Upper lobe of left lung (tissue), 6 donors: ENCODE results near the gene USP32. TPM values are rescaled to one million over a fixed set of nuclear protein-coding genes. Genes with fewer than 3 reads are reported as not detected.
"Not testable (repeated sequence)": the region's sequence is repeated elsewhere in the genome, so short reads cannot be mapped to it uniquely, and the experiment has no call there.

Experiments
- ATAC-seq, 2 donors: fragments of 200-7000 bp; cut with Tn5 transposase; one replicate each; pipeline ENCODE4 v1.9.1; 2022; ENCODE audit warnings: mild to moderate bottlenecking in 2 of 2, moderate library complexity in 2 of 2; ENCODE audit not compliant: low FRiP score in 2 of 2
- DNase-seq, 2 donors: peaks; one replicate each; pipeline ENCODE4 v3.0.0-alpha.2; 2019 to 2020
- H3K27ac ChIP-seq, 4 donors: fragments of 200-600 bp; sonication (generic); one replicate each; pipeline ENCODE4 v1.5.1; 2016 to 2019
- H3K27me3 ChIP-seq, 4 donors: fragments of 200-600 bp; sonication (generic); one replicate each; pipeline ENCODE4 v1.5.1; 2017 to 2019
- H3K36me3 ChIP-seq, 4 donors: fragments of 200-600 bp; sonication (generic); one replicate each; pipeline ENCODE4 v1.5.1; 2016 to 2019
- H3K4me1 ChIP-seq, 4 donors: fragments of 200-600 bp; sonication (generic); one replicate each; pipeline ENCODE4 v1.5.1; 2018 to 2019
- H3K4me3 ChIP-seq, 4 donors: fragments of 200-600 bp; sonication (generic); one replicate each; pipeline ENCODE4 v1.5.1; 2017 to 2019; ENCODE audit warnings: mild to moderate bottlenecking in 2 of 4, moderate library complexity in 1 of 4
- H3K9me3 ChIP-seq, 4 donors: fragments of 200-600 bp; sonication (generic); one replicate each; pipeline ENCODE4 v1.5.1; 2018 to 2019
- CTCF ChIP-seq, 6 experiments: fragments of 450-650 bp in 4 of 6; fragments of 200-600 bp in 2 of 6; sonication (generic) in 2 of 6; IDR thresholded peaks; one replicate each; pipeline ENCODE4 v1.5.1; 2016 to 2019; ENCODE audit warnings: antibody characterized with exemption in 6 of 6
- EP300 ChIP-seq, 4 donors: sonication (generic); formaldehyde crosslinking; IDR thresholded peaks; one replicate each; pipeline ENCODE4 v1.5.1; 2017; ENCODE audit warnings: antibody characterized with exemption in 4 of 4, control low read depth in 2 of 4
- POLR2A ChIP-seq, 4 donors: fragments of 450-650 bp; IDR thresholded peaks; one replicate each; pipeline ENCODE4 v1.5.1; 2016 to 2017; ENCODE audit warnings: antibody characterized with exemption in 4 of 4, mild to moderate bottlenecking in 2 of 4
- POLR2AphosphoS5 ChIP-seq, 2 donors: sonication (generic); formaldehyde crosslinking; IDR thresholded peaks; one replicate each; pipeline ENCODE4 v1.5.1; 2017; ENCODE audit warnings: antibody characterized with exemption in 2 of 2
- WGBS, 2 donors: methylation state at CpG; one replicate each; pipeline ENCODE4 v1.1.5; 2017 to 2018; 5-methylcytosine and 5-hydroxymethylcytosine counted together
- total RNA-seq, 6 donors: library from RNA; depleted of rRNA in 4 of 6; stranded (reverse); fragments of >200 nt in 4 of 6; gene quantifications; one replicate each; pipeline versions ENCODE4 v1.1.0 to v1.2.1, GENCODE V29; 2016 to 2021
- donor health status: DM: no; HTN: no; CAD: no; lungs with moderate emphysema.
- donor health status: DM: no; HTN: yes; CAD: no; lungs with severe emphysema.

USP32 gene
- total RNA-seq, 6 donors from 2014 or later: 69.5 to 115 (median 86.3) TPM

GRCh38 chr17:60423865-60424264 lies 31.9 kb upstream of the USP32 start:
- Histone ChIP-seq H3K27ac (no peak overlapping the region), H3K4me3 (no peak overlapping the region), H3K27me3 (no peaks in the 10 kb centered on the region), H3K4me1 (peaks cover 0 to 9% (median 4%) of the 10 kb centered on the region in 4 donors), H3K36me3 (no peaks in the 10 kb centered on the region), H3K9me3 (no peaks in the 10 kb centered on the region)
- ATAC-seq: no peak
- no peak for DNase-seq
- no peak for TF ChIP-seq POLR2A (IDR thresholded peaks at IDR 0.05)
- no peak for TF ChIP-seq EP300 (IDR thresholded peaks at IDR 0.05)
- no peak for TF ChIP-seq CTCF (IDR thresholded peaks at IDR 0.05)
- TF ChIP-seq POLR2AphosphoS5 (IDR thresholded peaks at IDR 0.05): no peak
- WGBS, 2 donors: 77 to 83% methylated on average over 3 of the region's 3 CpGs

- H3K4me1 ChIP-seq: peaks cover 0 to 9% (median 4%) of the 10 kb centered on the region in 4 donors
- 74 to 82% methylated on average over 13 to 18 of the region's 18 CpGs for WGBS, 2 donors
- peak in 1 of 2 donors; percentile 38 for DNase-seq
- H3K36me3 ChIP-seq: no peaks in the 10 kb centered on the region
- TF ChIP-seq EP300 (IDR thresholded peaks at IDR 0.05): no peak
- no peak for TF ChIP-seq POLR2A (IDR thresholded peaks at IDR 0.05)
- no peak for TF ChIP-seq CTCF (IDR thresholded peaks at IDR 0.05)
- no peak for TF ChIP-seq POLR2AphosphoS5 (IDR thresholded peaks at IDR 0.05)
- no peaks in the 10 kb centered on the region for H3K9me3 ChIP-seq
- H3K4me3 ChIP-seq: peak within 1 kb of the TSS; percentile 41 to 53 (median 50)
- H3K27me3 ChIP-seq: no peaks in the 10 kb centered on the region
- H3K27ac ChIP-seq: peak within 1 kb of the TSS; percentile 26 to 76 (median 67)
- peak; percentile 7 to 37 for ATAC-seq
Observed at GRCh38 chr17:60422162-60422665, 30.3 kb upstream of the USP32 start, which contains the start of gene CHCT1. Gene CHCT1, plus strand, starts transcription at chr17:60422489. Its CDS starts 104 bp downstream, at chr17:60422593.

- Histone ChIP-seq H3K27me3 (no peaks in the 10 kb centered on the region), H3K4me3 (peak overlapping the region; percentile 41 to 53 (median 50)), H3K27ac (peak overlapping the region; percentile 26 to 76 (median 67)), H3K9me3 (no peaks in the 10 kb centered on the region), H3K36me3 (no peaks in the 10 kb centered on the region), H3K4me1 (peaks cover 0 to 9% (median 4%) of the 10 kb centered on the region in 4 donors)
- 6% methylated on average over 11 to 51 of the region's 66 CpGs for WGBS, 2 donors
- TF ChIP-seq CTCF (IDR thresholded peaks at IDR 0.05) (peak; percentile 96 to 99 (median 97)), POLR2AphosphoS5 (IDR thresholded peaks at IDR 0.05) (peak in 1 of 2 donors; percentile 10), EP300 (IDR thresholded peaks at IDR 0.05) (no peak)
- DNase-seq (peak; percentile 76 to 94), ATAC-seq (peak; percentile 92 to 97)
Observed at GRCh38 chr17:60421273-60422161, 29.6 kb upstream of the USP32 start.

GRCh38 chr17:60419875-60420274 lies 27.9 kb upstream of the USP32 start:
- not testable (repeated sequence) for H3K4me1 ChIP-seq, H3K36me3 ChIP-seq, H3K4me3 ChIP-seq, H3K27ac ChIP-seq, H3K9me3 ChIP-seq, H3K27me3 ChIP-seq, DNase-seq, ATAC-seq
- WGBS, 2 donors: 96% methylated on average over 7 of the region's 7 CpGs

GRCh38 chr17:60419003-60419402 lies 27.1 kb upstream of the USP32 start:
- not testable (repeated sequence) for H3K27me3 ChIP-seq, H3K27ac ChIP-seq, H3K36me3 ChIP-seq, ATAC-seq, DNase-seq, H3K9me3 ChIP-seq, H3K4me3 ChIP-seq, H3K4me1 ChIP-seq
- 94 to 95% methylated on average over 4 of the region's 4 CpGs for WGBS, 2 donors
